ENCODE data around the gene NPM3. TPM values are rescaled to one million over a fixed set of nuclear protein-coding genes. Genes with fewer than 3 reads are reported as not detected.

Gene NPM3
- total RNA-seq, 1 donor from 2014 or later: 96.7 TPM

- DNase-seq: no peak
These were observed 33.9 kb downstream of the NPM3 start for GRCh38 chr10:101749047-101750016.

DNA sequence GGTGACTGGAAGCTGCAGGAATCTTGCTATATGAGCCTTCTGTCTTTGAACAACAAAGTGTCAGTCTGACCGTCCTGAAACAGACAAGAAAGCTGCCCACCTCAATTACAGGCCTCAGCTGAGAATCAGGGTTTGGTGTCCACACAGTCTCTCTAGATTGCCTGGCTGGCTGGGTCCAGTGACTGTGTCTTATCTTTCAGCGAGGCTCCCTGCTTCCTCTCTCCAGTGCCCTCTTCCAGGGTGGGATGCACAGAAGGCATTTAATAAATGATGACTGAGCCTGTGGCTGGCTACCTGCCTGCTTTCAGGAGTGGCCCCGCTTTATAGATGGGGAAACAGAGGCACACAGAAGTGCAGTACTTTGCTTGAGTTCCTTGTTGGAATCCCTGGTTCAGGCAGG, 34.8 kb downstream of the NPM3 start:
- no peak for DNase-seq

GRCh38 chr10:101745074-101745696, 38.1 kb downstream of the NPM3 start:
- no peak for DNase-seq

DNA sequence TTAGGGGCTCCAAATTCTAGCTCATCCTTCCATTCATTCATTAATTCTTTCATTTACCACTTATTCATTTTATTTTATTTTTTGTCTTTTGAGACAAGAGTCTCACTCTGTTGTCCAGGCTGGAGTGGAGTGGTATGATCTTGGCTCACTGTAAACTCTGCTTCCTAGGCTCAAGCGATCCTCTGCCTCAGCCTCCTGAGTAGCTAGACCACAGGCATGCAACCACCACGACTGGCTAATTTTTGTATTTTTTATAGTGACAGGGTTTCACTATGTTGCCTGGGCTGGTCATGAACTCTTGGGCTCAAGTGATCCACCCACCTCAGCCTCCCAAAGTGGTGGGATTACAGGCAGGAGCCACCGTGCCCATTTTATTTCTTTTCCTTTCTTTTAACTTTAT, 39.0 kb downstream of the NPM3 start:
- no peak for DNase-seq

DNA sequence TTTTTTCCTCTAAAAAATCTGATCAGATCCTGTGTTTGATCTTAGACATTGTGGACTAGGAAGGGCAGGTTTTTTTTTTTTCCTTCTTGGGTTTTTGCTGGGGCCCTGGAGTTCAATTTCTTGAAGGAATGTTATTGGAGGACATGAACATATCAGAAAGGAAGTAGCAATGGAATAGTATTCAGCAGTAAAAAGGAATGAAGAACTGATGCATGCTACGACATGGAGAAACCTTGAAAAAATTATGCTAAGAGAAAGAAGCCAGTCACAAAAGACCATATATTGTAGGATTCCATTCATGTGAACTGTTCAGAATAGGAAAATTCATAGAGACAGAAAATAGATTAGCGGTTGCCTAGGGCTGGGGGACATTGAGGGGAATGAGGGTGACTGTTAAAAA, 41.3 kb downstream of the NPM3 start:
- no peak for DNase-seq

- DNase-seq: no peak
These were observed 46.6 kb downstream of the NPM3 start for GRCh38 chr10:101736666-101737065.

GRCh38 chr10:101732096-101732495, 51.1 kb downstream of the NPM3 start:
- no peak for DNase-seq

Other genes with a start within 250 kb of the NPM3 start
- 11.7 and 16.3 TPM in 2 replicates for gene POLL, start 195.2 kb downstream of the NPM3 start, total RNA-seq
- gene DPCD, start 195.1 kb downstream of the NPM3 start, total RNA-seq: 22.4 and 28.1 TPM in 2 replicates
- gene FBXW4, start 88.3 kb downstream of the NPM3 start, total RNA-seq: 20.7 and 37.1 TPM in 2 replicates
- not detected in 2 replicates for gene FGF8, start 7.3 kb downstream of the NPM3 start, total RNA-seq
- 96.1 and 99.1 TPM in 2 replicates for gene OGA, start 35.0 kb upstream of the NPM3 start, total RNA-seq
- gene KCNIP2, start 60.4 kb upstream of the NPM3 start, total RNA-seq: 0.85 TPM in 1 of 2 replicates, not detected in the other

Measured in dermis blood vessel endothelial cell (primary cell).